Measurements from ENCODE around the gene PAK2. TPM values are rescaled to one million over a fixed set of nuclear protein-coding genes. Genes with fewer than 3 reads are reported as not detected.
"Not testable (repeated sequence)": the region's sequence is repeated elsewhere in the genome, so short reads cannot be mapped to it uniquely, and the experiment has no call there.

Gene PAK2
- total RNA-seq, 1 experiment from 2014 or later, result 102 TPM

DNA sequence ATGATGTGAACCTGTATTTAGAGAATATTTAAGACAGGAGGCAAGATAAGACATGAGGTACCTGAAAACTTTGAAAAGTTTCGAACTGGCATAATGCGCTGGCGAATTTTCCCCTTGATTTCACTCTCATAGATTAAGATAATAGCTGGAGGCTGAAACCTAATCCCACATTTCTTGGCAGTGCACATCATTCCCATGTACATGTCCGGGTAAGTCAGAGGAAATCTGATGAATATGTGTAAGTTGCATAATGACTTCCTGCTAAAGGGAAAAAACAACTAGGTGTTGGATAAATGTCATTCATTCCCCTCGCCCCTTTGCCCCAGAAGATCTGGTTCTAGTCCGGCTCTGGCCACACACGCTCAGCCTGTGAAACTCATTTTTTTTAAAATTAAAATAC is 31.2 kb upstream of the PAK2 start:
- no TSS peak for BruUV-seq (replicated peaks)
- H3K4me1 ChIP-seq (ENCODE audit: insufficient read depth, low read length, poor library complexity, severe bottlenecking), result peaks cover 25% of the 10 kb centered on the region
- DNase-seq (ENCODE audit: low spot score), result peak; percentile 47
- intact Hi-C loops (cut with micrococcal nuclease; ENCODE audit: unreplicated experiment), result no loop called here
- H3K9me3 ChIP-seq (ENCODE audit: low read depth, low read length, poor library complexity, severe bottlenecking), result no peaks in the 10 kb centered on the region
- H3K27me3 ChIP-seq (replicated peaks; ENCODE audit: insufficient read depth, low read depth, low read length, poor library complexity), result no peaks in the 10 kb centered on the region
- POLR2A ChIA-PET (ENCODE audit: low non-redundant PET), result no interaction called here
- H3K27ac ChIP-seq (ENCODE audit: low read depth, low read length, poor library complexity, severe bottlenecking), result no peak overlapping the region
- TF ChIP-seq EZH2 (IDR thresholded peaks at IDR 0.05; ENCODE audit: borderline replicate concordance, low read depth, low read length, poor library complexity, severe bottlenecking), result no peak
- TF ChIP-seq CTCF (conservative IDR thresholded peaks at IDR 0.05; ENCODE audit: low read depth, low read length), result no peak
- no peak overlapping the region for H3K4me3 ChIP-seq (ENCODE audit: low read depth, low read length, poor library complexity, severe bottlenecking)
- CTCF ChIA-PET, result interaction anchor here (1.0 kb wide), 1 partner anchor 234 kb away, joined by 3 read pairs; the partner anchor contains the start of gene NCBP2
- no peaks in the 10 kb centered on the region for H3K36me3 ChIP-seq (ENCODE audit: insufficient read depth, low read length, poor library complexity, severe bottlenecking)

DNA sequence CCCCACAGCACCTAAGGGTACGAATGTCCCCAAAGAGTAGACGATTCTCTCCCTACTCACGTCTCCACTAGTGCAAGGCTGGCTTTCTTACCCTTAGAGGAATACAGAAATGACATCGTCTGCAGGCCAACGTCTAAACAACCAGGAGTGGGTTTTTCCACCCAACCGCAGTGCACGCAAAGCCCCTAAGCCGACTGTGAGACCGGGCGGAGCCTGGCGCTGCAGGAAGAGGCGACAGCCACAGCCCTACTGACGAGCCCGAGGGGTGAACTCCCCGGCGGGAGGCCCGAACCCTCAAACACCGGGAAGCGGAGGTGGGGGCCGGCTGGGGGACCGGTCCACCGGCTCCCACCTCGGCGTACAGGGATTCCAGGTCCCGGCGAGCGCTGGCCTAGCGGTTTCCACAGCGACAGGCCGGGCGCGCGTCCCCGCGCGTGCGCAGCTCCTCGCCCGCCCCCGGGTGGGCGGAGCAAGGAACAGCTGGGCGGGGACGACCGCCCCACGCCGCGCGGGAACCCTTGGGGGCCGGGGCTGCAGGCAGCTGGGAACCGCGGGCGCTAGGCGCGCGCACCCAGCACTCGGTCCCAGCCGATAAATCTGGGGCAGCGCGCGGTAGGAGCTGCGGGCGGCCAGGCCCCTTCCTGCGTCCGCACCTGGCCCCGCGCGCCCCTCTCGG is 27.7 kb upstream of the PAK2 start, which contains the start of the genes CEP19 and PIGX:
Gene CEP19, minus strand, starts transcription at position 413 of the 676 bp plus-strand sequence. CDS start 3,593 bp downstream, outside the sequence.
Gene PIGX, plus strand, starts transcription at position 540 of the 676 bp plus-strand sequence.
- peak within 1 kb of the TSS; percentile 71 for H3K4me3 ChIP-seq (ENCODE audit: low read depth, low read length, poor library complexity, severe bottlenecking)
- TSS peak; percentile 44 for BruUV-seq (replicated peaks)
- intact Hi-C loops (cut with micrococcal nuclease; ENCODE audit: unreplicated experiment), result loop anchor here (10.0 kb wide), 1 partner anchor 233 kb away; the partner anchor contains the start of gene NCBP2
- H3K4me1 ChIP-seq (ENCODE audit: insufficient read depth, low read length, poor library complexity, severe bottlenecking), result peaks cover 25% of the 10 kb centered on the region
- TF ChIP-seq CTCF (conservative IDR thresholded peaks at IDR 0.05; ENCODE audit: low read depth, low read length), result no peak
- TF ChIP-seq EZH2 (IDR thresholded peaks at IDR 0.05; ENCODE audit: borderline replicate concordance, low read depth, low read length, poor library complexity, severe bottlenecking), result no peak
- H3K27me3 ChIP-seq (replicated peaks; ENCODE audit: insufficient read depth, low read depth, low read length, poor library complexity), result no peaks in the 10 kb centered on the region
- H3K9me3 ChIP-seq (ENCODE audit: low read depth, low read length, poor library complexity, severe bottlenecking), result no peaks in the 10 kb centered on the region
- CTCF ChIA-PET, result no interaction called here
- H3K27ac ChIP-seq (ENCODE audit: low read depth, low read length, poor library complexity, severe bottlenecking), result peak within 1 kb of the TSS; percentile 80
- H3K36me3 ChIP-seq (ENCODE audit: insufficient read depth, low read length, poor library complexity, severe bottlenecking), result no peaks in the 10 kb centered on the region
- DNase-seq (ENCODE audit: low spot score), result peak; percentile 92
- POLR2A ChIA-PET (ENCODE audit: low non-redundant PET), result no interaction called here

DNA sequence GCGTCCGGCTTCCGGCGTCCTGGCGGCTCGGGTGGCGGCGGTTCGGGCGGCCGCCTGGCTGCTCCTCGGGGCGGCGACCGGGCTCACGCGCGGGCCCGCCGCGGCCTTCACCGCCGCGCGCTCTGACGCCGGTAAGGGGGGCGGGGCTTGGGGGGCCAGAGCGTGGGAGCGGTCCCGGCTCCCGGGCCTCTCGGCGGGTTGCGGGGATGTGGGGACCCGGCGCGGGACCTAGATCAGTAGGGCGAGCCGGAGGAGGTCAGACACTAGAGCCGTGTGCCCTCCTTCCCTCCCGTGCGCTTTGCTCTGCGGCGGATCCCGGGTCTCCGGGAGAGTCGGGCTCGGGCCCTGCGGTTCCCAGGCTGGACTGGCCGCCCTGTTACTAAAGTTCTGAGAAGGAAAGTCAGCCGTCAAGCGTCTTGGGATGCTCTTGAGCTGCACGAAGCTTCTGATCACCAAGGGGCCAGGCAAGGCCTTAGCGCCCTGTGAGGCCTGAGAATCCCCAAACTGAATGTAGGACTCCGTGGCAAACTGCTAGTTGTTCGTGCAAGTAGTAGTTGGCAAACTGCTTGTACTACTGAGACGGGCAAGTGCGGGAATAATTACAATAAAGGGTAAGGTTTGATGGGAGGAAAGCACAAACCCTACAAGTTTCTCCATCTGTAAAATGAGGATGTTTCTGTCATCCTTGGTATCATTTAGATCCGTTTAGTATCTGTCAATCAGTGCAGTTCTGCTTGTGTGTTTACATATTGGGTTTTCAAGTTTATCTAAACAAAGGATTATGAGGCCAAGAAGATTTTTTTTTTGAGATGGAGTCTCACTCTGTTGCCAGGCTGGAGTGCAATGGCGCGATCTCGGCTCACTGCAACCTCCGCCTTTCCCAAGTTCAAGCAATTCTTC is 26.9 kb upstream of the PAK2 start:
- TSS peak; percentile 61 for BruUV-seq (replicated peaks)
- no peak for DNase-seq (ENCODE audit: low spot score)
- Histone ChIP-seq H3K4me1 (ENCODE audit: insufficient read depth, low read length, poor library complexity, severe bottlenecking) (peaks cover 25% of the 10 kb centered on the region), H3K36me3 (ENCODE audit: insufficient read depth, low read length, poor library complexity, severe bottlenecking) (no peaks in the 10 kb centered on the region), H3K27ac (ENCODE audit: low read depth, low read length, poor library complexity, severe bottlenecking) (peak overlapping the region; percentile 80), H3K4me3 (ENCODE audit: low read depth, low read length, poor library complexity, severe bottlenecking) (peak overlapping the region; percentile 71), H3K9me3 (ENCODE audit: low read depth, low read length, poor library complexity, severe bottlenecking) (no peaks in the 10 kb centered on the region), H3K27me3 (replicated peaks; ENCODE audit: insufficient read depth, low read depth, low read length, poor library complexity) (no peaks in the 10 kb centered on the region)
- intact Hi-C loops (cut with micrococcal nuclease; ENCODE audit: unreplicated experiment), result loop anchor here (10.0 kb wide), 1 partner anchor 232 kb away; the partner anchor contains the start of gene NCBP2
- ChIA-PET CTCF (interaction anchor here (0.6 kb wide), 1 partner anchor 156 kb away, joined by 7 read pairs; no protein-coding TSS in a partner anchor), POLR2A (ENCODE audit: low non-redundant PET) (interaction anchor here (0.6 kb wide), 1 partner anchor 27 kb away, joined by 4 read pairs; the partner anchor contains the start of gene PAK2)
- TF ChIP-seq CTCF (conservative IDR thresholded peaks at IDR 0.05; ENCODE audit: low read depth, low read length) (no peak), EZH2 (IDR thresholded peaks at IDR 0.05; ENCODE audit: borderline replicate concordance, low read depth, low read length, poor library complexity, severe bottlenecking) (no peak)

GRCh38 chr3:196717162-196717561 is 22.5 kb upstream of the PAK2 start:
- peaks cover 26% of the 10 kb centered on the region for H3K36me3 ChIP-seq (ENCODE audit: insufficient read depth, low read length, poor library complexity, severe bottlenecking)
- DNase-seq (ENCODE audit: low spot score); H3K4me1 ChIP-seq (ENCODE audit: insufficient read depth, low read length, poor library complexity, severe bottlenecking); CTCF ChIA-PET; H3K27ac ChIP-seq (ENCODE audit: low read depth, low read length, poor library complexity, severe bottlenecking); H3K27me3 ChIP-seq (replicated peaks; ENCODE audit: insufficient read depth, low read depth, low read length, poor library complexity); H3K4me3 ChIP-seq (ENCODE audit: low read depth, low read length, poor library complexity, severe bottlenecking); POLR2A ChIA-PET (ENCODE audit: low non-redundant PET); BruUV-seq (replicated peaks); H3K9me3 ChIP-seq (ENCODE audit: low read depth, low read length, poor library complexity, severe bottlenecking): not testable (repeated sequence)
- intact Hi-C loops (cut with micrococcal nuclease; ENCODE audit: unreplicated experiment), result loop anchor here (10.0 kb wide), 1 partner anchor 228 kb away; the partner anchor contains the start of gene NCBP2
